H1 (cell line): ENCODE results near the gene FAM133A. TPM values are rescaled to one million over a fixed set of nuclear protein-coding genes. Genes with fewer than 3 reads are reported as not detected.

ENCODE experiments used
- CHD7 ChIP-seq: fragments of 300-600 bp; sonication (generic); IDR thresholded peaks from 2 replicates; pipeline ENCODE4 v1.7.1; 2012; ENCODE audit warnings: low read length, moderate library complexity, mild to moderate bottlenecking, inconsistent platforms; ENCODE audit not compliant: insufficient replicate concordance
- polyA plus RNA-seq, 7 experiments: library from polyadenylated mRNA; depleted of rRNA in 3 of 7; stranded (reverse) in 5 of 7; unstranded in 2 of 7; fragments of >200 nt in 5 of 7; fragments of 200-250 nt in 2 of 7; gene quantifications; 1 replicate in 5 of 7; 2 replicates in 1 of 7; 4 replicates in 1 of 7; pipeline versions ENCODE4 v1.2.1 to v1.2.3, GENCODE V29; 2011 to 2013; ENCODE audit warnings: missing spikeins in 2 of 7, mixed read lengths in 2 of 7
- total RNA-seq: library from RNA; stranded (reverse); fragmentation: NEBNext Ultra II Directional; extraction: Animal tissue kit (Norgen Biotek cat#: 25700); gene quantifications from 2 replicates; pipeline ENCODE4 v1.2.1, GENCODE V29; 2021

FAM133A gene
- total and polyA plus RNA-seq, 2 of the 8 experiments (the other 6 are each of a cell fraction or from before 2014, with no cell fraction given), result 0.26 to 0.82 TPM

- no peak for TF ChIP-seq CHD7
- TF ChIP-seq, all 59 proteins: peak for 0
Measured at GRCh38 chrX:93649381-93649780, 24.6 kb upstream of the FAM133A start (continued).
